ENCODE data around the gene THAP4. TPM values are rescaled to one million over a fixed set of nuclear protein-coding genes. Genes with fewer than 3 reads are reported as not detected.

Gene THAP4
- total RNA-seq, 1 experiment from 2014 or later = 94.8 TPM

DNA sequence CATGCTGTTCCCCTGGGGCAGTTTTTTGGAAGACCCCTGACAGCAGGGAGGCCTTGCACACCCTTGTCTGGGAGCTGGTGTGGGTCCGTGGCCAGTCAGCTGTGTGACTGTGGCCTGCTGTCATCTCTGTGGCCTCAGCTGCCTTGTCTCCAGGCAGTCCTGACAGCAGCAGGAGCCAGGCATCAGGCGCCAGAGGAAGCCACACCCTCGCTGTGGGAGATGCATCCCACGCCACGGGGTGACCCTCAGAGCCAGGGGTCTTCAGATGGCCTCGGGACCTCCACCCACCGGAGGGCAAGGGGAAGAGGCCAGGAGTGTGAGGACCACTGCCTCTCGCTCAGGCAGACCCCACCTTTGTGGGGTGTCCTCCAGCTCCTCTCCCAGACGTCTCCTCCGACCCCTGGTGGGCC lies 73.4 kb downstream of the THAP4 start:
- POLR2A ChIA-PET (ENCODE audit: unreplicated experiment) = no interaction called here
- H3K27ac ChIP-seq = no peak overlapping the region

DNA sequence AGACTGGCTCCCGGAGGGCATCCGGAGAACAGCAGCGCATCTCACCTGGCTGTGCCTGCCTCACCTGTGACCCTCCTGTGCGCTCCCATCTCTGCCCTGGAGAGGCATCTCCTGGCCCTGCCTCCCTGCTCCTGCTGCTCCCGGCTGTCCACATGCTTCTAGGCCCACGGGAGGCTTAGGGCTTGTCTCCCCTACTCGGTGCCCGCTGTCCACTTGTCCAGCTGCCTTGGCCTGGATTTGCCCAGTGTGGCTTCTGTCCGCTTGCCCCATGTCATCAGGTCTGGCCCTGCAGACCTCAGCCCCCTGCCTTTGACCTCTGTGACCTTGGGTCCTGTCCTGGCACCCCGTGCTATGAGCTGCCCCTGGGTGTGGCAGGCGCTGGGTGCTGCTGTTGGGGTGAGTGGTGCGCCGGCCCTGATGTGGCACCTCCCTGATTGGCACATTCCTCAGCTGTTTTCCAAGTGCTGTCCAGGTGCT lies 73.9 kb downstream of the THAP4 start:
- BruUV-seq (replicated peaks) = no TSS peak
- H3K79me2 ChIP-seq (ENCODE audit: low read depth) = no peaks in the 10 kb centered on the region
- ChIA-PET POLR2A (ENCODE audit: unreplicated experiment) (no interaction called here), CTCF (interaction anchor here (0.6 kb wide), 1 partner anchor 13 kb away, joined by 4 read pairs; no protein-coding TSS in a partner anchor)
- H3K4me3 ChIP-seq = no peak overlapping the region
- DNase-seq = no peak
- H3K36me3 ChIP-seq (ENCODE audit: low read depth) = no peaks in the 10 kb centered on the region
- H3K4me2 ChIP-seq = no peak overlapping the region
- TF ChIP-seq EZH2 (IDR thresholded peaks at IDR 0.05; ENCODE audit: low read depth) = no peak
- TF ChIP-seq, protein P1, sequence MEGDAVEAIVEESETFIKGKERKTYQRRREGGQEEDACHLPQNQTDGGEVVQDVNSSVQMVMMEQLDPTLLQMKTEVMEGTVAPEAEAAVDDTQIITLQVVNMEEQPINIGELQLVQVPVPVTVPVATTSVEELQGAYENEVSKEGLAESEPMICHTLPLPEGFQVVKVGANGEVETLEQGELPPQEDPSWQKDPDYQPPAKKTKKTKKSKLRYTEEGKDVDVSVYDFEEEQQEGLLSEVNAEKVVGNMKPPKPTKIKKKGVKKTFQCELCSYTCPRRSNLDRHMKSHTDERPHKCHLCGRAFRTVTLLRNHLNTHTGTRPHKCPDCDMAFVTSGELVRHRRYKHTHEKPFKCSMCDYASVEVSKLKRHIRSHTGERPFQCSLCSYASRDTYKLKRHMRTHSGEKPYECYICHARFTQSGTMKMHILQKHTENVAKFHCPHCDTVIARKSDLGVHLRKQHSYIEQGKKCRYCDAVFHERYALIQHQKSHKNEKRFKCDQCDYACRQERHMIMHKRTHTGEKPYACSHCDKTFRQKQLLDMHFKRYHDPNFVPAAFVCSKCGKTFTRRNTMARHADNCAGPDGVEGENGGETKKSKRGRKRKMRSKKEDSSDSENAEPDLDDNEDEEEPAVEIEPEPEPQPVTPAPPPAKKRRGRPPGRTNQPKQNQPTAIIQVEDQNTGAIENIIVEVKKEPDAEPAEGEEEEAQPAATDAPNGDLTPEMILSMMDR (conservative IDR thresholded peaks at IDR 0.05) = no peak
- H3F3A ChIP-seq (ENCODE audit: insufficient read depth, low read depth) = 0 out of 2 replicates have a peak, but pooled peaks cover 4% of the 10 kb centered on the region
- intact Hi-C loops (cut with micrococcal nuclease; ENCODE audit: unreplicated experiment) = loop anchor here (5.0 kb wide), 3 partner anchors 34 to 319 kb away; partner anchors contain the start of gene FARP2
- H3K4me1 ChIP-seq (replicated peaks; ENCODE audit: insufficient read depth) = peaks cover 14% of the 10 kb centered on the region
- no peaks in the 10 kb centered on the region for H3K9me3 ChIP-seq (ENCODE audit: insufficient read depth, low read depth)
- no peak overlapping the region for H3K27ac ChIP-seq
- no peak overlapping the region for H2AFZ ChIP-seq
- no peaks in the 10 kb centered on the region for H3K9me2 ChIP-seq (ENCODE audit: insufficient read depth)
- H4K20me1 ChIP-seq (ENCODE audit: insufficient read depth) = peaks cover 20% of the 10 kb centered on the region; the same call in 1 of the 2 replicates
- no peaks in the 10 kb centered on the region for H3K27me3 ChIP-seq (ENCODE audit: insufficient read depth, low read depth)

More for the DNA sequence above, 73.4 kb downstream of the THAP4 start:
- Histone ChIP-seq H2AFZ (no peak overlapping the region), H3K79me2 (ENCODE audit: low read depth) (no peaks in the 10 kb centered on the region), H3F3A (ENCODE audit: insufficient read depth, low read depth) (0 out of 2 replicates have a peak, but pooled peaks cover 4% of the 10 kb centered on the region), H3K9me3 (ENCODE audit: insufficient read depth, low read depth) (no peaks in the 10 kb centered on the region), H3K27me3 (ENCODE audit: insufficient read depth, low read depth) (no peaks in the 10 kb centered on the region), H3K9me2 (ENCODE audit: insufficient read depth) (no peaks in the 10 kb centered on the region), H3K4me2 (no peak overlapping the region), H4K20me1 (ENCODE audit: insufficient read depth) (peaks cover 20% of the 10 kb centered on the region; the same call in 1 of the 2 replicates), H3K4me3 (no peak overlapping the region), H3K36me3 (ENCODE audit: low read depth) (no peaks in the 10 kb centered on the region), H3K4me1 (replicated peaks; ENCODE audit: insufficient read depth) (peaks cover 10% of the 10 kb centered on the region)
- no peak for TF ChIP-seq EZH2 (IDR thresholded peaks at IDR 0.05; ENCODE audit: low read depth)
- TF ChIP-seq, protein P1 (conservative IDR thresholded peaks at IDR 0.05) = no peak
- no peak for DNase-seq
- intact Hi-C loops (cut with micrococcal nuclease; ENCODE audit: unreplicated experiment) = loop anchor here (5.0 kb wide), 3 partner anchors 34 to 319 kb away; partner anchors contain the start of gene FARP2
- BruUV-seq (replicated peaks) = no TSS peak
- CTCF ChIA-PET = interaction anchor here (0.6 kb wide), 1 partner anchor 13 kb away, joined by 4 read pairs; no protein-coding TSS in a partner anchor

DNA sequence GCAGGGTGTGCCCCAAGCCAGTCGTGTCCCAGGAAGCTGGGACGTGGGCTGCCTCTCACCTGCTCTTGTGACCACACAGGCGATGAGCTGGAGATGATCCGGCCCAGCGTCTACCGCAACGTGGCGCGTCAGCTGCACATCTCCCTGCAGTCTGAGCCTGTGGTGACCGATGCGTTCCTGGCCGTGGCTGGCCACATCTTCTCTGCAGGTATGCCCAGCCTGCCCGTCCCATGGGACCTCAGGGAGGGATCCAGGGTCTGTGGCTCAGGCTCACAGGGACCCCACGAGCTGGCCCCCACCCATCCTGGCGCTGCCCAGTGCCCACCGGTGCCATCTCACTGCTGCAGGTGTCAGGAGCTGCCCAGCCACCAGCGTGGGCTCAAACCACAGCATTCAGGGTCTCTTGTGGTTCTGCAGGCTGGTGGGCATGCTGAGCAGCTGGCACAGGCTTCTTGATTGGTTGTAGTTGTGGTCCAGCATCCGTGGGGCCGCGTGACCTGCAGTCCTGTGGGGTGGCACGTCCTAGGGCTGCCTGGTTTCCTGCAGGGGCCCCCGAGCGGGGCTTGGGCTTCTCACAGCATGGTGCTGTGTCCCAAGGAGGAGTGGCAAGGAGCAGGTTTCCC lies 74.6 kb downstream of the THAP4 start:
- Histone ChIP-seq H3K4me1 (replicated peaks; ENCODE audit: insufficient read depth) (peaks cover 16% of the 10 kb centered on the region), H2AFZ (no peak overlapping the region), H3K4me2 (peak overlapping the region; percentile 24), H3K4me3 (no peak overlapping the region), H3K79me2 (ENCODE audit: low read depth) (no peaks in the 10 kb centered on the region), H3K27me3 (ENCODE audit: insufficient read depth, low read depth) (no peaks in the 10 kb centered on the region), H3K9me2 (ENCODE audit: insufficient read depth) (no peaks in the 10 kb centered on the region), H3K36me3 (ENCODE audit: low read depth) (no peaks in the 10 kb centered on the region), H4K20me1 (ENCODE audit: insufficient read depth) (peaks cover 20% of the 10 kb centered on the region; the same call in 1 of the 2 replicates), H3K9me3 (ENCODE audit: insufficient read depth, low read depth) (no peaks in the 10 kb centered on the region), H3K27ac (no peak overlapping the region), H3F3A (ENCODE audit: insufficient read depth, low read depth) (0 out of 2 replicates have a peak, but pooled peaks cover 4% of the 10 kb centered on the region)
- POLR2A ChIA-PET (ENCODE audit: unreplicated experiment) = interaction anchor here (0.6 to 0.7 kb wide), 4 partner anchors 49 to 576 kb away, joined by 5 to 11 read pairs (median 6); no protein-coding TSS in a partner anchor
- TF ChIP-seq EZH2 (IDR thresholded peaks at IDR 0.05; ENCODE audit: low read depth) = no peak
- TF ChIP-seq, protein P1 (conservative IDR thresholded peaks at IDR 0.05) = no peak
- DNase-seq = no peak
- BruUV-seq (replicated peaks) = no TSS peak
- CTCF ChIA-PET = interaction anchor here (0.6 to 0.9 kb wide), 3 partner anchors 20 to 48 kb away, joined by 4 to 5 read pairs (median 4); no protein-coding TSS in a partner anchor
- intact Hi-C loops (cut with micrococcal nuclease; ENCODE audit: unreplicated experiment) = loop anchor here (1.0 to 5.0 kb wide), 4 partner anchors 35 to 320 kb away; partner anchors contain the start of genes FARP2 and STK25

Measured in PC-9 (cell line).